ENCODE data around the gene PGAP1.

The PGAP1 gene

DNA sequence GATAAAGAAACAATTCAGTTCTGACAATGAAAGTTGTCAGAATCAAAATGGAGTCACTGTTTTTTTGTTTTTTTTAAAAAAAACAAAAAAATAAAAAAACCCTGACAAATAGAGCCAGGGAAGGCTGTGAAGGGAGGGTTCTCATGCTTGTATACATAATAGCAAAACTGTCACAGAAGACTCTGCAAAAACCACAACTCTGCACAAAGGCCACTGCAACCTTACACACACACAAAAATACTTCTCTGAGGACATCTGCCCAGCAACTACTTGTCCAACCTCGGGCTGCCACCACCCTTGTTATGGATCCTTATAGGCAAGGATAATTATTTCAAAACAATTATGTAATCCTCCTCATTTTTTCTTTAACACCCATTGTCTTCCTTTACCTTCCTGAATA, 75.4 kb downstream of the PGAP1 start:
- CTCF ChIA-PET: interaction anchor here (1.2 to 1.4 kb wide), 2 partner anchors 27 to 47 kb away, joined by 3 read pairs; no protein-coding TSS in a partner anchor
- no peak for DNase-seq (ENCODE audit: extremely low spot score)
- TF ChIP-seq CTCF (IDR thresholded peaks at IDR 0.05; ENCODE audit: control extremely low read depth, extremely low read depth, low read depth, missing control alignments): no peak
- POLR2A ChIA-PET: no interaction called here

- POLR2A ChIA-PET: no interaction called here
Measured at GRCh38 chr2:196849895-196850294, 76.6 kb downstream of the PGAP1 start.

GRCh38 chr2:196846295-196846694, 80.2 kb downstream of the PGAP1 start:
- CTCF ChIA-PET: interaction anchor here (0.6 to 0.8 kb wide), 2 partner anchors 12 to 95 kb away, joined by 3 read pairs; no protein-coding TSS in a partner anchor
- TF ChIP-seq CTCF (IDR thresholded peaks at IDR 0.05; ENCODE audit: control extremely low read depth, extremely low read depth, low read depth, missing control alignments): no peak
- POLR2A ChIA-PET: no interaction called here
- DNase-seq (ENCODE audit: extremely low spot score): no peak

More at GRCh38 chr2:196849895-196850294, 76.6 kb downstream of the PGAP1 start:
- CTCF ChIA-PET: interaction anchor here (1.2 to 1.4 kb wide), 2 partner anchors 26 to 46 kb away, joined by 3 read pairs; no protein-coding TSS in a partner anchor
- TF ChIP-seq CTCF (IDR thresholded peaks at IDR 0.05; ENCODE audit: control extremely low read depth, extremely low read depth, low read depth, missing control alignments): peak; percentile 36
- DNase-seq (ENCODE audit: extremely low spot score): no peak

- CTCF ChIA-PET: no interaction called here
- no peak for TF ChIP-seq CTCF (IDR thresholded peaks at IDR 0.05; ENCODE audit: control extremely low read depth, extremely low read depth, low read depth, missing control alignments)
- POLR2A ChIA-PET: no interaction called here
- DNase-seq (ENCODE audit: extremely low spot score): no peak
Measured at GRCh38 chr2:196845371-196845770, 81.1 kb downstream of the PGAP1 start.

DNA sequence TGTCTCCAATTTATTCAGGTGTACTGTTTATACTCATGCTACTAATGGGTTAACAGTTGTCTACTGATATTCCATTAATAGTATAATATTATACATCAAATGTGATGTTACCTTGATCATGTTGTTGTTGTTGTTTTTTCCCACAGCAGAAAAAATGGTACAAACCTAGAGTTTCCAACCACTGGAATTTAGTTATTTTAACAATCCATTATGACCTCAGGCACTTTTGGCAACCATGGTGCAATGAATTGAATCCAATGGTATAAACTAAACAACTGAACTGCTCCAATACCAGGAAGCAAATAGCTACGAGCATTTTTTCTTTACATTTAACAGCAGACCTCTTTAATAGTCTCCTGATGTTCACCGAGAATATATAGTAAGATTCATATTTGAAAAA, 86.3 kb downstream of the PGAP1 start:
- POLR2A ChIA-PET: no interaction called here
- DNase-seq (ENCODE audit: extremely low spot score): no peak
- CTCF ChIA-PET: no interaction called here
- no peak for TF ChIP-seq CTCF (IDR thresholded peaks at IDR 0.05; ENCODE audit: control extremely low read depth, extremely low read depth, low read depth, missing control alignments)

- TF ChIP-seq CTCF (IDR thresholded peaks at IDR 0.05; ENCODE audit: control extremely low read depth, extremely low read depth, low read depth, missing control alignments): no peak
- DNase-seq (ENCODE audit: extremely low spot score): no peak
- ChIA-PET POLR2A (no interaction called here), CTCF (interaction anchor here (1.1 kb wide), 1 partner anchor 30 kb away, joined by 3 read pairs; no protein-coding TSS in a partner anchor)
Measured at GRCh38 chr2:196839574-196839973, 86.9 kb downstream of the PGAP1 start.

DNA sequence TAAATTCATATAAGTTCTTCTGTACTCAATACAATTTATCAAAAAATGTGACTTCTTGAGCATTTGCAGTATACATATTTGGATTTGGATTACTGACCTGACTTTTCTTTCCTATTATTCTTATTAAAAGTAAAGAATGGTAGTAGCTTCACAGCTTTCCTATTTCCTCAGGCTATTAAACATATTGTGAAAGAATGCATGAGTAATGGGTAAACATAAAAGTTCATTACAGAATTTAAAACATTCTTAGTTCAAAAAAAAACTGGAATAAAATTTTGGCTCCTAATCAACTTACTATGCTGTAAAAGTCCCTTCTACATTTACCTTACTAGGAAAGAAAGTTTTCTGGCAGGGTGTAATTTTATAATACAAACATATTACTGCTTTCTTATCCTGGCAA, 90.1 kb downstream of the PGAP1 start:
- DNase-seq (ENCODE audit: extremely low spot score): no peak
- POLR2A ChIA-PET: no interaction called here
- no peak for TF ChIP-seq CTCF (IDR thresholded peaks at IDR 0.05; ENCODE audit: control extremely low read depth, extremely low read depth, low read depth, missing control alignments)
- CTCF ChIA-PET: no interaction called here

Measured in GM10248 (cell line).